Esophagus (tissue), 2 donors: ENCODE measurements around the gene DPH5. TPM values are rescaled to one million over a fixed set of nuclear protein-coding genes. Genes with fewer than 3 reads are reported as not detected.

Experiments
- H3K27ac ChIP-seq, 2 donors: one replicate each; pipeline ENCODE4 v1.5.1; 2013; ENCODE audit warnings: low read depth in 2 of 2, mild to moderate bottlenecking in 2 of 2, inconsistent platforms in 1 of 2, low read length in 1 of 2, moderate library complexity in 1 of 2
- H3K27me3 ChIP-seq, 2 donors: one replicate each; pipeline ENCODE4 v1.6.1; 2013; ENCODE audit warnings: low read length in 2 of 2, control low read depth in 1 of 2, mild to moderate bottlenecking in 1 of 2; ENCODE audit not compliant: insufficient read depth in 2 of 2, control insufficient read depth in 1 of 2
- H3K36me3 ChIP-seq, 2 donors: one replicate each; pipeline ENCODE4 v1.6.1; 2013; ENCODE audit warnings: low read length in 1 of 2; ENCODE audit not compliant: control insufficient read depth in 2 of 2, insufficient read depth in 2 of 2
- H3K4me1 ChIP-seq, 2 donors: one replicate each; pipeline ENCODE4 v1.6.1; 2013; ENCODE audit warnings: low read length in 1 of 2; ENCODE audit not compliant: control insufficient read depth in 2 of 2, insufficient read depth in 2 of 2
- H3K4me3 ChIP-seq, 2 donors: one replicate each; pipeline ENCODE4 v1.5.1; 2013; ENCODE audit warnings: low read length in 2 of 2, mild to moderate bottlenecking in 2 of 2, low read depth in 1 of 2, moderate library complexity in 1 of 2
- H3K9me3 ChIP-seq, 2 donors: one replicate each; pipeline ENCODE4 v1.6.1; 2013; ENCODE audit warnings: mild to moderate bottlenecking in 2 of 2, low read depth in 1 of 2, low read length in 1 of 2, moderate library complexity in 1 of 2; ENCODE audit not compliant: control insufficient read depth in 2 of 2, insufficient read depth in 1 of 2
- WGBS, 2 donors: extraction: QIAGEN DNeasy Blood & Tissue Kit; methylation state at CpG; one replicate each; pipeline ENCODE4 v1.1.7; 2013; 5-methylcytosine and 5-hydroxymethylcytosine counted together
- polyA plus RNA-seq, 2 donors: library from polyadenylated mRNA; stranded (reverse); fragments of 200-250 nt; gene quantifications; one replicate each; pipeline ENCODE4 v1.2.3, GENCODE V29; 2013
- donor health status: healthy with polysubstance abuse.
- donor health status: Bipolar disorder and iron deficiency.

The DPH5 gene
- polyA plus RNA-seq, 2 donors = 18.3 to 19.5 TPM

DNA sequence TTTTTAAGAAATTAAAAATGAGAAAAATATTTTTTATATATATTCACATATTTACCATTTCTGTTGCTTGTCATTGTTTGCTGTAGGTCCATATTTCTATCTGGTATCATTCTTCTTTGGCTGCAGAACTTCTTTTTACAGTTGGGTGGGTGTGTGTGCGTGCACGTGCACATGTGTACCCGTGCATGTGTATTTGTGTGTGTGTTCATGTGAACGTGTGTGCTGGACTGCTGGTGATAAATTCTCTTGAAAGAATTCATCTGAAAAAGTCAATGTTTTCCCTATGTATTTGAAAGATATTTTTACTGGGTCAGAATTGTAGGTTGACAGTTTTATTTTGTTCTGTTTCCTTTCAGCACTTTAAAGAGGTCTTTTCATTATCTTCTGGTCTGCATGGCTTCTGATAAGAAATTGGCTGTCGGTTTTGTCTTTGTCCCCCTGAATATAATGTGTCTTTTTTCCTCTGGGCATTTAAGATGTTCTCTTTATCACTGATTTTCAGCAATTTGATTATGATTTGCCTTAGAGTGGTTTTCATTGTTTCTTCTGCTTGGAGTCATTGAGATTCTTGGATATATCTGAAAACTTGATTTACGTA is 34.5 kb upstream of the DPH5 start:
- WGBS, 2 donors = 90 to 93% methylated on average over 6 of the region's 6 CpGs
- Histone ChIP-seq H3K27ac (no peak overlapping the region), H3K4me1 (no peaks in the 10 kb centered on the region), H3K9me3 (no peaks in the 10 kb centered on the region), H3K27me3 (no peaks in the 10 kb centered on the region), H3K36me3 (no peaks in the 10 kb centered on the region), H3K4me3 (no peak overlapping the region)

DNA sequence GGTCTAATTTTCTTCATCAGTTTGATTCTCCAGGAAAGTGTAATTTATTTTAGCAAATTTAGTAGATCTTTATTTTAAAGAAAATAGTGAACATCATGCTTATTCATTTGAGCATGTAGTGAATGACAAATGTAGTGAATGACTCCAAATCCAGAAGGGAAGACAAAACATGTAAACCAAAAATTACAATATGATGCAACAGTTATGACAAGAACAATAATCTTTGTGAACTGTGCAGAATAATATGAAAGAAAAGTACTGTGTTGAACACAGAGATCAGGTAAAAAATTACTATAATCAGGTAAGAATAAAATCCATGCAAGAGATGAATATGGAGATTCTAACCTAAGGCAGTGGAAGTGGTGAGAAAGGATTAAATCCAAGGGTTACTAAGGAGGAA is 30.0 kb upstream of the DPH5 start:
- Histone ChIP-seq H3K4me3 (no peak overlapping the region), H3K27ac (no peak overlapping the region), H3K36me3 (no peaks in the 10 kb centered on the region), H3K9me3 (no peaks in the 10 kb centered on the region), H3K4me1 (no peaks in the 10 kb centered on the region), H3K27me3 (no peaks in the 10 kb centered on the region)

DNA sequence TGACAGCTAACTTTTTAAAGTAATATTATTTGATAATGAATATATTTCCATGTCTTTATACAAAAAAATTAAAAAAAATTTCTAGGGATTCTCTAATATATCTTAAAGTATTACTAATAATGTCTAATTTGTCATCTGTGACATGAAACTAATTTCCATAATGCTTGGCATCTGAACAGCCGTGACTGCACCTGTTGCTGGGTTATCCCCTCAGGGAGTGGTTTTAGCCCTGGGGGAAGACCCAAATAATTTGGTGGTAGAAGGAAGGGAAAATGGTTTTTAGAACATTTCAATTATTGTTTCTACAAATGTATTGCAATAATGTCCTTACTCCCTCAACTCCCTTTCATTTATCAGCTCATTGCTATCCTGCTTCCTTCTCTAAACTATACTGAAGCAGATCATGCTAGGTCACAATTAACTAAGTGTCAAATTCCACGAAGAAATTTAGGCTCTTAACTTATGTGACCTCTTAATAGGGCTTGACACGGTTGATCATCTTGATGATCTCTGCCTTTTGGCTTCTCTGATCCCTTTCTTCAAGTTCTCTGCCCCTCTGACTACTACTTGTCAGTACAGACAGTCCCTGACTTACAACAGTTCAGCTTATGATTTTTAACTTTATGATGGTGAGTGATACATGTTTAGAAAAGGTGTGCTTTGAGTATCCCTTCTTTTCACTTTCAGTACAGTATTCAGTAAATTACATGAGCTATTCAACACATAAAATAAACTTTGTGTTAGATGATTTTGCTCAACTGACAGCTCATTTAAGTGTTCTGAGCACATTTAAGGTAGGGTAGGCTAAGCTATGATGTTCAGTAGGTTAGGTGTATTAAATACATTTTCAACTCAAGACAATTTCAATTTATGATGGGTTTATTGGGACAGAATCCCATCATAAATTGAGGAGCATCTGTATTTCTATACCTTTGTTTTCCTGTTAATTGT is 26.4 kb upstream of the DPH5 start:
- no peaks in the 10 kb centered on the region for H3K27me3 ChIP-seq
- 54 to 65% methylated on average over 3 of the region's 3 CpGs for WGBS, 2 donors

DNA sequence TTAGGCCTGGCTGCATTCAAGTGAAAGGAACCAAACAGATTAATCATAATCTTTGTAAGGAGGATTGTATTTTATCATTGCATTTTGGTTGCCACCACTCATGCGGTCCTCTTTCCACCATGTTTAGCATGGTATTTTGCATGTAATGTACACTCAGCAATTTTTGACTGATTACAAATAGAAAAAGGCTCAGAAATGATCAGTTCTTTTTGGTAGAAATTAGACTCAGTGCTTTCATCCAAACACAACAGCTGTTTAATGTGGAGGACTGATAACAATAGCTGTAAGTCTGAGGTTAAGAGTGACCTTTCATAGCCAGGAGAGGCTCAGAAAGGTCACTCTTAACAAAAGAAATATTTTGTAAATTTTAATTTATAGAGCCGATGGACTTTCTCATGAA is 25.3 kb upstream of the DPH5 start:
- no peaks in the 10 kb centered on the region for H3K4me1 ChIP-seq
- H3K4me3 ChIP-seq = no peak overlapping the region
- H3K27ac ChIP-seq = no peak overlapping the region
- WGBS, 2 donors = 95 to 98% methylated on average over 2 of the region's 2 CpGs
- H3K9me3 ChIP-seq = no peaks in the 10 kb centered on the region
- H3K36me3 ChIP-seq = no peaks in the 10 kb centered on the region
- H3K27me3 ChIP-seq = no peaks in the 10 kb centered on the region

More for the DNA sequence above, 26.4 kb upstream of the DPH5 start:
- H3K27ac ChIP-seq = no peak overlapping the region
- H3K9me3 ChIP-seq = no peaks in the 10 kb centered on the region
- no peaks in the 10 kb centered on the region for H3K36me3 ChIP-seq
- H3K4me3 ChIP-seq = no peak overlapping the region
- H3K4me1 ChIP-seq = no peaks in the 10 kb centered on the region

DNA sequence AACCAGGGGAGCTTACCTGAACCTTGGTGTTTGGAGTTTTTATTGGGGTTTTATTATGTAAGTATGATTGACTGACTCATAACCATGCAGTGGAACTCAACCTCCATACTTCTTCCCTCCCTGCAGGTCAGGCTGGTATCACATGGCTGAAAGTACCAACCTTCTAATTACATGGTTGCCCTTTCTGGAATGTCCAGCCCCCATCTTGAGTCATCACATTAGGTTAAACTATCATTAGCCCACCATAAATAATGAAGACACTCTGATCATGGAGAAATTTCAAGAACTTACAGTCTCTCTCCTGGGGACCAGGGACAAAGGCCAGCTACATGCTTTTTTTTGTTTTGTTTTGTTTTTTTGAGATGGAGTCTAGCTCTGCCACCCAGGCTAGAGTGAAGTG is 19.2 kb upstream of the DPH5 start:
- Histone ChIP-seq H3K4me1 (peaks cover 0 to 2% of the 10 kb centered on the region in 2 donors), H3K27me3 (no peaks in the 10 kb centered on the region), H3K4me3 (no peak overlapping the region), H3K36me3 (no peaks in the 10 kb centered on the region), H3K27ac (no peak overlapping the region), H3K9me3 (peaks cover 7 to 8% of the 10 kb centered on the region in 2 donors)

DNA sequence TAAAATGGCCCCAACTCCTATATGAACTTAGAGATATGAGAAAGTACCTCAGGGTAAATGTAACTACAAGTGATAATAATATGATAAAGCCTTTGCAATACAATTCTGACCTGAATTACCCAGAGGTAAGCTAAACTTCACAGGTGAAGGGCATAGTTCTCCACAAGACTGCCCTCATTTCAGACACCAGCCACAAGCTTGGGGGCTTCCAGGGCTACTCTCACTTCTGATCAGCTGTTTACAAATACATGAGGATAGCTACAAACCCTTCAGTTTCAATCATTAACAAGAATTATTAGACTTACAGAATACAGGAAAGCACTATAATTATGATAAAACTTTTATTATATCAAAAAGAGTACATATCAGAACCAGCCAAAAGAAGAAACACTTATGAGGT is 18.7 kb upstream of the DPH5 start:
- no peak overlapping the region for H3K27ac ChIP-seq
- H3K4me1 ChIP-seq = peaks cover 0 to 2% of the 10 kb centered on the region in 2 donors
- H3K9me3 ChIP-seq = peaks cover 7 to 8% of the 10 kb centered on the region in 2 donors
- no peak overlapping the region for H3K4me3 ChIP-seq
- H3K36me3 ChIP-seq = no peaks in the 10 kb centered on the region
- H3K27me3 ChIP-seq = no peaks in the 10 kb centered on the region

DNA sequence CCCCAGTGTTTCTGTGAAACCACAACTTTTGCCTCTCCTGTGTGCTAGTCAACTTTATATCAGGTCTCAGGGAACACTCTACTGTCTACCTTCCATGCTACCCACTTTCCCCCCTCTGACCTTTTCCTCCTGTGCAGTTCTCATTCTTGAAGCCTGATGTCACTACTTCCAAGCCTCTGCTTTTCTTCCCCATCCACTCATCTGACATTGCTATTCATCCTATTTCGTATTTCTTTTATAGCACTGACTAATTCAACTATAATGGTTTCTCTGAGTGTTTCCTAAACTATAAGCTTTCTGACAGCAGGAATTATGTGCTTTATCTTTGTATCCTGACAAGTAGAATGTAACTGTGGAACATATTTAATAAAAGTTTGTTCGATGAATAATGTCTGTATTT is 18.2 kb upstream of the DPH5 start:
- WGBS, 2 donors = 76 to 77% methylated on average over 2 of the region's 2 CpGs
- Histone ChIP-seq H3K36me3 (no peaks in the 10 kb centered on the region), H3K9me3 (peaks cover 7 to 8% of the 10 kb centered on the region in 2 donors), H3K27ac (no peak overlapping the region), H3K27me3 (no peaks in the 10 kb centered on the region), H3K4me1 (peaks cover 0 to 2% of the 10 kb centered on the region in 2 donors), H3K4me3 (no peak overlapping the region)

DNA sequence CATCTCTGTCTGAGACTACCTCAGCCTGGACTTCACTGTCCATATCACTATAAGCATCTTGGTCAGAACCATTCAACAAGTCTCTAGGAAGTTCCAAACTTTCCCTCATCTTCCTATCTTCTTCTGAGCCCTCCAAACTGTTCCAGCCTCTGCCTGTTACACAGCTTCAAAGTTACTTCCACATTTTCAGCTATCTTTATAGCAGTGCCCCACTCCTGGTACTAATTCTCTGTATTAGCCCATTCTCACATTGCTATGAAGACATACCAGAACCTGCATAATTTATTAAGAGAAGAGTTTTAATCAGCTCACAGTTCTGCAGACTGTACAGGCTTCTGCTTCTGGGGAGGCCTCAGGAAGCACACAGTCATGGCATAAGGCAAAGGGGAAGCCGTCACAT is 15.7 kb upstream of the DPH5 start:
- H3K4me1 ChIP-seq = peaks cover 0 to 2% of the 10 kb centered on the region in 2 donors
- H3K27me3 ChIP-seq = no peaks in the 10 kb centered on the region
- H3K9me3 ChIP-seq = peaks cover 7 to 8% of the 10 kb centered on the region in 2 donors
- WGBS, 2 donors = 97 to 100% methylated on average over 1 of the region's 1 CpG
- H3K4me3 ChIP-seq = no peak overlapping the region
- H3K36me3 ChIP-seq = no peaks in the 10 kb centered on the region
- H3K27ac ChIP-seq = no peak overlapping the region

DNA sequence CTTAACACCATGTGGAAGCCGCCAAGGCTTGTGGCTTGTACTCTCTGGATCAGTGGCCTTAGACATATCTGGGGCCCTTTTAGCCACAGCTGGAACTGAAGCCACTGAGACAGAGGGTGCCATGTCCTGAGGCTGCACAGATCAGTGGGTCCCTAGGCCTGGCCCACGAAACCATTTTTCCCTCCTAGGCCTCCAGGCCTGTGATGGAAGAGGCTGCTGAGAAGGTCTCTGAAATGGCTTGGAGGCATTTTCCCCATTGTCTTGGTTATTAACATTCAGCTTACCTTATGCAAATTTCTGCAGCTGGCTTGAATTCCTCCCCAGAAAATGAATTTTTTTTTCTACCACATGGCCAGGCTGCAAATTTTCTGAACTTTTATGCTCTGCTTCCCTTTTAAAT is 15.1 kb upstream of the DPH5 start:
- WGBS, 2 donors = 94 to 95% methylated on average over 2 of the region's 2 CpGs

DNA sequence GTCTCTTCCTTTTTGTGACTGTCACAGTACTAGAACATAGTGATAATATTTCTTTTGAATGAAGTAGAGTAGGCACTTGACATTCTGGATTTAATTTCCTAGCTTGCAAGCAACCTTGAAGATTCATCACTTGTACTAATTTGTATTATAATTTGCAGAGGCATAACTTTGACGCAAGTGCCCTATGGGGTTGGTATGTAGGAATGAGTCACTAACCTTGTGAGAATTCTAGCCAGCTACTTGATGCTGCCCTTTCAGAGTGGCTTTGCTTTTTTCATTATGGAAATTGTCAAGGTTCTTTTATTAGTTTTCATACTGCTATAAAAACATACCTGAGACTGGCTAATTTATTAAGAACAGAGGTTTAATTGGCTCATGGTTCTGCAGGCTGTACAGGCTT is 13.7 kb upstream of the DPH5 start:
- Histone ChIP-seq H3K27ac (no peak overlapping the region), H3K9me3 (peaks cover 7 to 8% of the 10 kb centered on the region in 2 donors), H3K4me3 (no peak overlapping the region), H3K4me1 (peaks cover 0 to 2% of the 10 kb centered on the region in 2 donors), H3K27me3 (no peaks in the 10 kb centered on the region), H3K36me3 (no peaks in the 10 kb centered on the region)
- WGBS, 2 donors = 85 to 91% methylated on average over 1 of the region's 1 CpG

More for the DNA sequence above, 15.1 kb upstream of the DPH5 start:
- Histone ChIP-seq H3K9me3 (peaks cover 7 to 8% of the 10 kb centered on the region in 2 donors), H3K27ac (no peak overlapping the region), H3K4me1 (peaks cover 0 to 2% of the 10 kb centered on the region in 2 donors), H3K4me3 (no peak overlapping the region), H3K36me3 (no peaks in the 10 kb centered on the region), H3K27me3 (no peaks in the 10 kb centered on the region)
